HepG2 (cell line): ENCODE results near the gene TMEM164. TPM values are rescaled to one million over a fixed set of nuclear protein-coding genes. Genes with fewer than 3 reads are reported as not detected.

Experiments used
- ATAC-seq: fragments of 200-7000 bp; cut with Tn5 transposase; 3 replicates; pipeline ENCODE4 v1.9.1; 2020; ENCODE audit warnings: mild to moderate bottlenecking, moderate library complexity
- BruUV-seq: library from RNA; stranded (reverse); fragments of 400-500 nt; replicated peaks from 2 replicates; lab custom pipeline; 2021; lab: Mats Ljungman, UMichigan
- CTCF ChIA-PET: fragments of 300-600 bp; formaldehyde crosslinking; extraction: SDS; loops from one replicate; lab custom pipeline; 2021; ENCODE audit warnings: low total read pairs, inconsistent platforms, low intra/inter-chr PET ratio; lab: Yijun Ruan, JAX
- POLR2A ChIA-PET: fragments of 350-600 bp; sonication (Branson Sonifier 250); formaldehyde crosslinking; loops from one replicate; lab custom pipeline; 2020; ENCODE audit warnings: antibody characterized with exemption, inconsistent platforms; lab: Yijun Ruan, JAX
- DNase-seq: peaks from one replicate; pipeline ENCODE4 v3.0.0-alpha.2; 2015; ENCODE audit warnings: low spot score
- FAIRE-seq: peaks from 3 replicates; lab custom pipeline; 2011; peaks lifted over from hg19 to GRCh38; lab: Jason Lieb, UNC
- H2AFZ ChIP-seq: one replicate; pipeline ENCODE4 v1.6.1; 2011; ENCODE audit warnings: low read length, inconsistent platforms
- H3K27ac ChIP-seq: fragments of 300-600 bp; 3 replicates; pipeline ENCODE4 v1.8.0; 2011; ENCODE audit warnings: mixed run types, mild to moderate bottlenecking, mixed read lengths, low read length, inconsistent platforms; ENCODE audit not compliant: insufficient read depth; ENCODE audit errors: extremely low read length
- H3K27me3 ChIP-seq, 2 experiments: fragments of 200-600 bp in 1 of 2; 2 replicates in 1 of 2; 3 replicates in 1 of 2; pipeline versions ENCODE4 v1.6.0 to v1.8.0; 2011; ENCODE audit warnings: low read length in 2 of 2, mild to moderate bottlenecking in 2 of 2, moderate library complexity in 2 of 2, inconsistent platforms in 1 of 2; ENCODE audit not compliant: insufficient read depth in 2 of 2, control insufficient read depth in 1 of 2
- H3K36me3 ChIP-seq, 2 experiments: fragments of 200-600 bp in 1 of 2; replicated peaks in 1 of 2; 2 replicates in 1 of 2; 3 replicates in 1 of 2; pipeline versions ENCODE4 v1.5.1 to v1.8.0; 2011; ENCODE audit warnings: low read length in 2 of 2, inconsistent platforms in 1 of 2; ENCODE audit not compliant: insufficient read depth in 2 of 2, control insufficient read depth in 1 of 2
- H3K4me1 ChIP-seq: 2 replicates; pipeline ENCODE4 v1.5.1; 2012; ENCODE audit warnings: low read length, inconsistent platforms; ENCODE audit not compliant: insufficient read depth
- H3K4me2 ChIP-seq: 2 replicates; pipeline ENCODE4 v1.6.0; 2011; ENCODE audit warnings: low read depth, low read length, inconsistent platforms
- H3K4me3 ChIP-seq, 3 experiments: fragments of 200-600 bp in 1 of 3; sonication (generic), shearing (Covaris generic) in 1 of 3; replicated peaks in 1 of 3; 2 replicates each; pipeline ENCODE4 v1.5.1; 2011 to 2016; ENCODE audit warnings: low read length in 3 of 3, inconsistent platforms in 2 of 3, low read depth in 2 of 3, mild to moderate bottlenecking in 2 of 3, control low read depth in 1 of 3, mixed read lengths in 1 of 3; ENCODE audit not compliant: insufficient read depth in 1 of 3
- H3K79me2 ChIP-seq: one replicate; pipeline ENCODE4 v1.6.1; 2011; ENCODE audit warnings: low read length, inconsistent platforms; ENCODE audit not compliant: insufficient read depth
- H3K9ac ChIP-seq: 2 replicates; pipeline ENCODE4 v1.6.0; 2011; ENCODE audit warnings: mild to moderate bottlenecking, low read depth, low read length, inconsistent platforms; ENCODE audit not compliant: insufficient read depth
- H3K9me3 ChIP-seq: 2 replicates; pipeline ENCODE4 v1.5.1; 2012; ENCODE audit warnings: mild to moderate bottlenecking, low read length
- H4K20me1 ChIP-seq: 2 replicates; pipeline ENCODE4 v1.6.0; 2011; ENCODE audit warnings: inconsistent platforms, mild to moderate bottlenecking, low read length, moderate library complexity; ENCODE audit not compliant: insufficient read depth
- MZF1 ChIP-seq: sonication (generic); formaldehyde crosslinking; IDR thresholded peaks from 2 replicates; pipeline ENCODE4 v1.8.1; 2023; ENCODE audit warnings: mild to moderate bottlenecking, missing genetic modification reagents, borderline replicate concordance
- REXO4 ChIP-seq: sonication (generic); formaldehyde crosslinking; IDR thresholded peaks from 2 replicates; pipeline ENCODE4 v1.8.0; 2022; ENCODE audit warnings: missing genetic modification reagents, mild to moderate bottlenecking, borderline replicate concordance
- RFXANK ChIP-seq: IDR thresholded peaks from 2 replicates; pipeline ENCODE4 v1.6.1; 2016
- SRY ChIP-seq: sonication (generic); formaldehyde crosslinking; IDR thresholded peaks from 2 replicates; pipeline ENCODE4 v1.8.0; 2022; ENCODE audit warnings: mild to moderate bottlenecking, missing genetic modification reagents
- YEATS2 ChIP-seq: sonication (generic); formaldehyde crosslinking; IDR thresholded peaks from 2 replicates; pipeline ENCODE4 v1.4.0; 2020; ENCODE audit warnings: missing genetic modification reagents, borderline replicate concordance
- ZFP36 ChIP-seq: fragments of 150-350 bp; IDR thresholded peaks from 2 replicates; pipeline ENCODE4 v1.6.1; 2018; ENCODE audit warnings: borderline replicate concordance, low read length, low read depth; ENCODE audit not compliant: partially characterized antibody
- WGBS: methylation state at CpG from one replicate; pipeline ENCODE4 v1.1.6; 2017; ENCODE audit warnings: low lambda C conversion rate; 5-methylcytosine and 5-hydroxymethylcytosine counted together
- in situ Hi-C: cut with HindIII; loops from 2 replicates; pipeline ENCODE4 v1.10.0; 2017; ENCODE audit warnings: low pct_unique_long_range_greater_than_20kb; ENCODE audit not compliant: extremely low pct_ligation_motif_present
- intact Hi-C: fragments of 100-400 bp; cut with micrococcal nuclease; formaldehyde crosslinking; loops from one replicate; pipeline ENCODE4 v1.10.0; 2022; ENCODE audit not compliant: unreplicated experiment
- polyA plus RNA-seq, 8 experiments: library from polyadenylated mRNA; depleted of rRNA in 3 of 8; stranded (reverse) in 7 of 8; unstranded in 1 of 8; fragments of >200 nt; fragmentation: Illumina TruSeq in 4 of 8; extraction: Trizol in 4 of 8; gene quantifications; 2 replicates each; pipeline versions ENCODE4 v1.2.1 to v1.2.3, GENCODE V29; 2011 to 2016; ENCODE audit warnings: low read depth in 4 of 8, missing spikeins in 1 of 8, mixed read lengths in 1 of 8; ENCODE audit not compliant: insufficient read depth in 1 of 8
- total RNA-seq, 5 experiments: library from RNA; depleted of rRNA; stranded (reverse); fragments of >200 nt; fragmentation: Illumina TruSeq; extraction: Trizol; gene quantifications; 2 replicates each; pipeline ENCODE4 v1.2.3, GENCODE V29; 2016; ENCODE audit warnings: low read depth in 1 of 5
- TF ChIP-seq, protein P1 (sequence below): sonication (generic); formaldehyde crosslinking; IDR thresholded peaks from 2 replicates; pipeline ENCODE4 v1.9.0; 2021; ENCODE audit warnings: mild to moderate bottlenecking, missing genetic modification reagents
- TF ChIP-seq, protein P2 (sequence below): sonication (generic); formaldehyde crosslinking; IDR thresholded peaks from 2 replicates; pipeline ENCODE4 v1.8.1; 2023; ENCODE audit warnings: mild to moderate bottlenecking, moderate library complexity, missing genetic modification reagents

TMEM164 gene
- total and polyA plus RNA-seq, 2 of the 13 experiments (the other 11 are each of a cell fraction or from before 2014, with no cell fraction given): 5.8 to 13.2 TPM

DNA sequence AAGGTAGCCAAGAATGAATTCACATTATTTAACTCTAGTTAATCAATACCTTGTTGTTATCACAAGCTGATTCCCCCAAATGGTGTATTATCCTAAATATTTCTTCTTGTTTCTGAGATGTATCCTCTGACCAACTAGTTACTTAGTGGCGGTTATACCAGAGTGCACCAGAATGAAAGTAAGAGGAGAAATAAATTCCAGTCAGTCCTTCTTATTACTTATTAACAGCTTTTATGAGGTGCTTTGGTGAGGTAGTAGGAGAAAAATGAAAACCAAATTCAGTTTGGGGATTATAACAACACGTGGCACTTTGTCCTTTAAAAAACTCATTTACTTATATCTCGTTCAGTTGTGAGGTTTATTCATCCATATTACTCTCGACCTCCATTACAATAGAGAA is 213.1 kb downstream of the TMEM164 start:
- Histone ChIP-seq H2AFZ (no peak overlapping the region), H3K79me2 (no peaks in the 10 kb centered on the region), H3K9me3 (no peaks in the 10 kb centered on the region)
- no TSS peak for BruUV-seq
- no peak for ATAC-seq
- intact Hi-C loops: no loop called here
- TF ChIP-seq MZF1 (no peak), RFXANK (CRISPR knock-in tag) (no peak), ZFP36 (no peak), SRY (CRISPR knock-in tag) (no peak), REXO4 (CRISPR knock-in tag) (no peak), YEATS2 (CRISPR knock-in tag) (no peak)
- TF ChIP-seq, protein P1, sequence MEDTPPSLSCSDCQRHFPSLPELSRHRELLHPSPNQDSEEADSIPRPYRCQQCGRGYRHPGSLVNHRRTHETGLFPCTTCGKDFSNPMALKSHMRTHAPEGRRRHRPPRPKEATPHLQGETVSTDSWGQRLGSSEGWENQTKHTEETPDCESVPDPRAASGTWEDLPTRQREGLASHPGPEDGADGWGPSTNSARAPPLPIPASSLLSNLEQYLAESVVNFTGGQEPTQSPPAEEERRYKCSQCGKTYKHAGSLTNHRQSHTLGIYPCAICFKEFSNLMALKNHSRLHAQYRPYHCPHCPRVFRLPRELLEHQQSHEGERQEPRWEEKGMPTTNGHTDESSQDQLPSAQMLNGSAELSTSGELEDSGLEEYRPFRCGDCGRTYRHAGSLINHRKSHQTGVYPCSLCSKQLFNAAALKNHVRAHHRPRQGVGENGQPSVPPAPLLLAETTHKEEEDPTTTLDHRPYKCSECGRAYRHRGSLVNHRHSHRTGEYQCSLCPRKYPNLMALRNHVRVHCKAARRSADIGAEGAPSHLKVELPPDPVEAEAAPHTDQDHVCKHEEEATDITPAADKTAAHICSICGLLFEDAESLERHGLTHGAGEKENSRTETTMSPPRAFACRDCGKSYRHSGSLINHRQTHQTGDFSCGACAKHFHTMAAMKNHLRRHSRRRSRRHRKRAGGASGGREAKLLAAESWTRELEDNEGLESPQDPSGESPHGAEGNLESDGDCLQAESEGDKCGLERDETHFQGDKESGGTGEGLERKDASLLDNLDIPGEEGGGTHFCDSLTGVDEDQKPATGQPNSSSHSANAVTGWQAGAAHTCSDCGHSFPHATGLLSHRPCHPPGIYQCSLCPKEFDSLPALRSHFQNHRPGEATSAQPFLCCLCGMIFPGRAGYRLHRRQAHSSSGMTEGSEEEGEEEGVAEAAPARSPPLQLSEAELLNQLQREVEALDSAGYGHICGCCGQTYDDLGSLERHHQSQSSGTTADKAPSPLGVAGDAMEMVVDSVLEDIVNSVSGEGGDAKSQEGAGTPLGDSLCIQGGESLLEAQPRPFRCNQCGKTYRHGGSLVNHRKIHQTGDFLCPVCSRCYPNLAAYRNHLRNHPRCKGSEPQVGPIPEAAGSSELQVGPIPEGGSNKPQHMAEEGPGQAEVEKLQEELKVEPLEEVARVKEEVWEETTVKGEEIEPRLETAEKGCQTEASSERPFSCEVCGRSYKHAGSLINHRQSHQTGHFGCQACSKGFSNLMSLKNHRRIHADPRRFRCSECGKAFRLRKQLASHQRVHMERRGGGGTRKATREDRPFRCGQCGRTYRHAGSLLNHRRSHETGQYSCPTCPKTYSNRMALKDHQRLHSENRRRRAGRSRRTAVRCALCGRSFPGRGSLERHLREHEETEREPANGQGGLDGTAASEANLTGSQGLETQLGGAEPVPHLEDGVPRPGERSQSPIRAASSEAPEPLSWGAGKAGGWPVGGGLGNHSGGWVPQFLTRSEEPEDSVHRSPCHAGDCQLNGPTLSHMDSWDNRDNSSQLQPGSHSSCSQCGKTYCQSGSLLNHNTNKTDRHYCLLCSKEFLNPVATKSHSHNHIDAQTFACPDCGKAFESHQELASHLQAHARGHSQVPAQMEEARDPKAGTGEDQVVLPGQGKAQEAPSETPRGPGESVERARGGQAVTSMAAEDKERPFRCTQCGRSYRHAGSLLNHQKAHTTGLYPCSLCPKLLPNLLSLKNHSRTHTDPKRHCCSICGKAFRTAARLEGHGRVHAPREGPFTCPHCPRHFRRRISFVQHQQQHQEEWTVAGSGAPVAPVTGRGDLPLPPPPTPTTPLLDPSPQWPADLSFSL (CRISPR knock-in tag): no peak
- TF ChIP-seq, protein P2, sequence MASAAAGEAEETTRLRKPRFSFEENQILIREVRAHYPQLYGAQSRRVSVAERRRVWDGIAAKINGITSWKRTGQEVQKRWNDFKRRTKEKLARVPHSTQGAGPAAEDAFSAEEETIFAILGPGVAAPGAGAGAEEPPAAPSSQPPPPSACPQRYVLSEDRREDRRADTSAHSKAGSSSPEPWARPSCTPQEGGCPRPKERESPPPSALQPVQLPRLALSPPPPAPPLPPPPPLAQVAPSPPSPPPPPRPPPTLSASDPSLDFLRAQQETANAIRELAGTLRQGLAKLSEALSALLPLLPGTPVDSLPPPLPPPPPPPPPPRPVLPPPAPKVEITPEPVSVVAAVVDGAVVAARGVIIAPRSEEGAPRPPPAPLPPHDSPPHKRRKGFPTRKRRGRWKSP (CRISPR knock-in tag): no peak
- TF ChIP-seq, all 625 proteins: peak for 0
- Histone ChIP-seq H3K27me3 (no peaks in the 10 kb centered on the region), H3K36me3 (no peaks in the 10 kb centered on the region), H4K20me1 (no peaks in the 10 kb centered on the region), H3K4me3 (no peak overlapping the region), H3K4me1 (no peaks in the 10 kb centered on the region), H3K4me2 (no peak overlapping the region), H3K27ac (no peak overlapping the region), H3K9ac (no peak overlapping the region)
- POLR2A ChIA-PET: no interaction called here
- CTCF ChIA-PET: no interaction called here
- FAIRE-seq (no peak), DNase-seq (no peak)
- WGBS: 80% methylated on average over 4 of the region's 4 CpGs
- in situ Hi-C loops: no loop called here
